Panc1 (cell line): Measurements from ENCODE around the gene CHERP. TPM values are rescaled to one million over a fixed set of nuclear protein-coding genes. Genes with fewer than 3 reads are reported as not detected.

ENCODE experiments used
- ATAC-seq: fragments of 200-7000 bp; cut with Tn5 transposase; 2 replicates; pipeline ENCODE4 v1.9.1; 2020; ENCODE audit warnings: mild to moderate bottlenecking, moderate library complexity
- BruUV-seq: library from RNA; stranded (reverse); fragments of 400-500 nt; replicated peaks from 2 replicates; lab custom pipeline; 2021; lab: Mats Ljungman, UMichigan
- CTCF ChIA-PET: fragments of 300-600 bp; sonication (Branson Sonifier 250); formaldehyde crosslinking; loops from one replicate; lab custom pipeline; 2022; ENCODE audit warnings: antibody characterized with exemption; lab: Charles Lee
- POLR2A ChIA-PET: fragments of 300-600 bp; sonication (Branson Sonifier 250); formaldehyde crosslinking; loops from one replicate; lab custom pipeline; 2022; ENCODE audit warnings: antibody characterized with exemption; lab: Charles Lee
- DNase-seq: peaks from one replicate; pipeline ENCODE4 v3.0.0-alpha.2; 2010; ENCODE audit warnings: low read depth, low spot score
- H3K27ac ChIP-seq: 2 replicates; pipeline ENCODE4 v1.5.1; 2011; ENCODE audit warnings: mild to moderate bottlenecking, low read length, inconsistent platforms
- H3K27me3 ChIP-seq: fragments of 200-500 bp; sonication (Bioruptor generic); 2 replicates; pipeline ENCODE4 v1.6.0; 2014; ENCODE audit warnings: low read length, inconsistent platforms; ENCODE audit not compliant: control insufficient read depth, insufficient read depth
- H3K36me3 ChIP-seq: fragments of 200-500 bp; sonication (Bioruptor generic); 2 replicates; pipeline ENCODE4 v1.5.1; 2014; ENCODE audit warnings: inconsistent platforms, mild to moderate bottlenecking, low read length, moderate library complexity; ENCODE audit not compliant: control insufficient read depth, insufficient read depth
- H3K4me1 ChIP-seq: 2 replicates; pipeline ENCODE4 v1.5.1; 2011; ENCODE audit warnings: inconsistent platforms, mild to moderate bottlenecking, low read length, moderate library complexity; ENCODE audit not compliant: control insufficient read depth, insufficient read depth
- H3K4me3 ChIP-seq, 2 experiments: 2 replicates each; pipeline ENCODE4 v1.5.1; 2011 to 2012; ENCODE audit warnings: low read depth in 2 of 2, low read length in 2 of 2, mild to moderate bottlenecking in 2 of 2, inconsistent platforms in 1 of 2, moderate library complexity in 1 of 2
- H3K9me3 ChIP-seq: fragments of 200-500 bp; sonication (Bioruptor generic); 2 replicates; pipeline ENCODE4 v1.5.1; 2014; ENCODE audit warnings: low read depth, mild to moderate bottlenecking, inconsistent platforms, low read length, moderate library complexity; ENCODE audit not compliant: control insufficient read depth, insufficient read depth
- POLR2AphosphoS5 ChIP-seq: IDR thresholded peaks from 2 replicates; pipeline ENCODE4 v1.6.1; 2012; ENCODE audit warnings: mild to moderate bottlenecking, low read depth, low read length, moderate library complexity
- SIN3A ChIP-seq: IDR thresholded peaks from 2 replicates; pipeline ENCODE4 v1.6.1; 2012; ENCODE audit warnings: low read depth, mild to moderate bottlenecking, low read length, moderate library complexity, borderline replicate concordance; ENCODE audit not compliant: insufficient read depth
- TCF7L2 ChIP-seq: IDR thresholded peaks from 2 replicates; pipeline ENCODE4 v1.6.1; 2011; ENCODE audit warnings: mild to moderate bottlenecking, low read depth, low read length, inconsistent platforms
- in situ Hi-C: cut with HindIII; loops from 2 replicates; pipeline ENCODE4 v1.10.0; 2016; ENCODE audit warnings: low sequenced_read_pairs, low pct_unique_long_range_greater_than_20kb
- intact Hi-C: fragments of 100-400 bp; cut with micrococcal nuclease; formaldehyde crosslinking; loops from one replicate; pipeline ENCODE4 v1.10.0; 2022; ENCODE audit not compliant: unreplicated experiment
- total RNA-seq: library from RNA; stranded (reverse); gene quantifications from one replicate; pipeline ENCODE4 v1.2.1, GENCODE V29; 2021; ENCODE audit not compliant: unreplicated experiment
- TF ChIP-seq, protein P1 (sequence below), 2 experiments: IDR thresholded peaks; 2 replicates each; pipeline ENCODE4 v1.6.1; 2011 to 2012; ENCODE audit warnings: low read depth in 2 of 2, control low read depth in 1 of 2, low read length in 1 of 2, mild to moderate bottlenecking in 1 of 2, moderate library complexity in 1 of 2; ENCODE audit not compliant: insufficient read depth in 1 of 2
- TF ChIP-seq, protein P2 (sequence below): fragments of 450-650 bp; IDR thresholded peaks from 2 replicates; pipeline ENCODE4 v1.5.1; 2017; ENCODE audit warnings: mild to moderate bottlenecking

CHERP gene
- total RNA-seq, 1 experiment from 2014 or later: 48.3 TPM

DNA sequence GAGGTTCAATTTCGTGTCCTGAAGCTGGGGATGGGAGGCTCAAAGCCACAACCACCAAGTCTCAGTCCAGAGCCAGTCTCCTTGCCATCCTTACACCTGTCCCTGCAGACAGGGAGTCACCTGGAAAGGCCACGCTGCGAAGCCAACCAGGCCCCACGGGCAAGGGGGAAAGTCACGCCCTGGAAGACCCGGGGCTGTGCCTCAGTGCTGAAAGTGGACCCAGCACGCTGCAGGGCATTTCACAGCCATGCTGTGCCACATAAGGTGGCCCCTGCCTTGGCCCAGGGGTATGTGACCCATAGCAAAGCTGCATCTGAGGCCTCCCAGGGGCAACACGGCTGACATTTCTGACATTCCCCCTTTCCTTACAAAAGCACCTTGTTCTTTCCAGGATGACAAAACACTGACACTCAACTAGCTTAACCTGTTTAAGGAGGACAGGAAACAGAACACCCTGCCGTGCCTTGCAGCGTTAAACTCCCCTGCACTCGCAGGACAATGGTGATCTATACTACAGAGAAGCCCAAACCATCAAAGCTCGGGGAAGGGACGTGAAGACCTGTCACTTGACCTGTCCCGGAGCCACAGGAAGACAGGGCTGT, 14.8 kb downstream of the CHERP start:
- POLR2A ChIA-PET: no interaction called here
- Histone ChIP-seq H3K27ac (no peak overlapping the region), H3K36me3 (peaks cover 3% of the 10 kb centered on the region; the same call in 1 of the 2 replicates), H3K4me1 (no peaks in the 10 kb centered on the region), H3K4me3 (no peak overlapping the region), H3K9me3 (no peaks in the 10 kb centered on the region), H3K27me3 (no peaks in the 10 kb centered on the region)
- in situ Hi-C loops (no loop called here), intact Hi-C loops (no loop called here)
- no peak for DNase-seq
- no peak for ATAC-seq
- CTCF ChIA-PET: no interaction called here
- BruUV-seq: no TSS peak
- TF ChIP-seq TCF7L2 (no peak), POLR2AphosphoS5 (no peak), SIN3A (no peak)
- TF ChIP-seq, protein P1, sequence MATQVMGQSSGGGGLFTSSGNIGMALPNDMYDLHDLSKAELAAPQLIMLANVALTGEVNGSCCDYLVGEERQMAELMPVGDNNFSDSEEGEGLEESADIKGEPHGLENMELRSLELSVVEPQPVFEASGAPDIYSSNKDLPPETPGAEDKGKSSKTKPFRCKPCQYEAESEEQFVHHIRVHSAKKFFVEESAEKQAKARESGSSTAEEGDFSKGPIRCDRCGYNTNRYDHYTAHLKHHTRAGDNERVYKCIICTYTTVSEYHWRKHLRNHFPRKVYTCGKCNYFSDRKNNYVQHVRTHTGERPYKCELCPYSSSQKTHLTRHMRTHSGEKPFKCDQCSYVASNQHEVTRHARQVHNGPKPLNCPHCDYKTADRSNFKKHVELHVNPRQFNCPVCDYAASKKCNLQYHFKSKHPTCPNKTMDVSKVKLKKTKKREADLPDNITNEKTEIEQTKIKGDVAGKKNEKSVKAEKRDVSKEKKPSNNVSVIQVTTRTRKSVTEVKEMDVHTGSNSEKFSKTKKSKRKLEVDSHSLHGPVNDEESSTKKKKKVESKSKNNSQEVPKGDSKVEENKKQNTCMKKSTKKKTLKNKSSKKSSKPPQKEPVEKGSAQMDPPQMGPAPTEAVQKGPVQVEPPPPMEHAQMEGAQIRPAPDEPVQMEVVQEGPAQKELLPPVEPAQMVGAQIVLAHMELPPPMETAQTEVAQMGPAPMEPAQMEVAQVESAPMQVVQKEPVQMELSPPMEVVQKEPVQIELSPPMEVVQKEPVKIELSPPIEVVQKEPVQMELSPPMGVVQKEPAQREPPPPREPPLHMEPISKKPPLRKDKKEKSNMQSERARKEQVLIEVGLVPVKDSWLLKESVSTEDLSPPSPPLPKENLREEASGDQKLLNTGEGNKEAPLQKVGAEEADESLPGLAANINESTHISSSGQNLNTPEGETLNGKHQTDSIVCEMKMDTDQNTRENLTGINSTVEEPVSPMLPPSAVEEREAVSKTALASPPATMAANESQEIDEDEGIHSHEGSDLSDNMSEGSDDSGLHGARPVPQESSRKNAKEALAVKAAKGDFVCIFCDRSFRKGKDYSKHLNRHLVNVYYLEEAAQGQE (IDR thresholded peaks at IDR 0.05; ENCODE audit: insufficient read depth in 1 of 2, low read depth in 2 of 2, low read length in 1 of 2): no peak
- TF ChIP-seq, protein P2, sequence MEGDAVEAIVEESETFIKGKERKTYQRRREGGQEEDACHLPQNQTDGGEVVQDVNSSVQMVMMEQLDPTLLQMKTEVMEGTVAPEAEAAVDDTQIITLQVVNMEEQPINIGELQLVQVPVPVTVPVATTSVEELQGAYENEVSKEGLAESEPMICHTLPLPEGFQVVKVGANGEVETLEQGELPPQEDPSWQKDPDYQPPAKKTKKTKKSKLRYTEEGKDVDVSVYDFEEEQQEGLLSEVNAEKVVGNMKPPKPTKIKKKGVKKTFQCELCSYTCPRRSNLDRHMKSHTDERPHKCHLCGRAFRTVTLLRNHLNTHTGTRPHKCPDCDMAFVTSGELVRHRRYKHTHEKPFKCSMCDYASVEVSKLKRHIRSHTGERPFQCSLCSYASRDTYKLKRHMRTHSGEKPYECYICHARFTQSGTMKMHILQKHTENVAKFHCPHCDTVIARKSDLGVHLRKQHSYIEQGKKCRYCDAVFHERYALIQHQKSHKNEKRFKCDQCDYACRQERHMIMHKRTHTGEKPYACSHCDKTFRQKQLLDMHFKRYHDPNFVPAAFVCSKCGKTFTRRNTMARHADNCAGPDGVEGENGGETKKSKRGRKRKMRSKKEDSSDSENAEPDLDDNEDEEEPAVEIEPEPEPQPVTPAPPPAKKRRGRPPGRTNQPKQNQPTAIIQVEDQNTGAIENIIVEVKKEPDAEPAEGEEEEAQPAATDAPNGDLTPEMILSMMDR: no peak

DNA sequence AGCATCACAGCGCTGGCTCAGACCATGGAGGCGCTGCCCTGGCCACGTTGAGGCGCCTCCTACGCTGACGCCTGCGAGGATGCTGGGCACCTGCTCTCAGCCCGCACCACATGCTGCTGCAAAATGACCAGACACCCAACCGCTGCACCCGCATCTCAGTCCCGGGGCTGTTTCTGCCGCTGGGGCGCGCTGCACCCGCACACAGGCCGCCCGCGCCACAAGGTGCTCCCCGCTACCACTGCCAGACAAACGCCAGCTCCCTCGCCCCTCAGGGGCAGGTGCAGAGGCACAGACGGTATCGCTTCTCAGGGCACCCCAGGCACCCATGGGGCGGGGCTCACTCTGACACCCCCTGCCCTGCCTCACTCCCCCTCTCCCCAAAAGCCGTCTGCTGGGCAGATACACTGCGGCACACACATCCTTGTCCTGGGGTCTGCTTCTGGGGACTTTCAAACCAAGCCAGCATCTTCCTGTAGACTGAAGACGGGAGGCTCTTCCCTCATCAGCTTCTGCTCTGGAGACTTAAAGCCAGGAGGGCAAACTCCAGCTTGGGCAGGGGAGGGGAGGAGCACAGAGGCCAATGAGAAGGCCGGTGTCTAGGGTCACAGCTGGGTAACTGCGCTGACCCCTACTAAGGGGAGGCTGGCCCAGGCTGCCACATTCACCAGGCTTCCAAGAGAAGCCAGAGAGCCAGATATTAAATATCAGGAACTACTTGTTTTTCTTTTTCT, 16.3 kb downstream of the CHERP start:
- ChIA-PET CTCF (no interaction called here), POLR2A (no interaction called here)
- no peaks in the 10 kb centered on the region for H3K9me3 ChIP-seq
- intact Hi-C loops (no loop called here), in situ Hi-C loops (no loop called here)
- no peak overlapping the region for H3K27ac ChIP-seq
- TF ChIP-seq SIN3A (no peak), TCF7L2 (no peak), POLR2AphosphoS5 (no peak)
- TF ChIP-seq, protein P1 (IDR thresholded peaks at IDR 0.05; ENCODE audit: insufficient read depth in 1 of 2, low read depth in 2 of 2, low read length in 1 of 2): no peak
- TF ChIP-seq, protein P2: no peak
- ATAC-seq (no peak), DNase-seq (no peak)
- no peaks in the 10 kb centered on the region for H3K27me3 ChIP-seq
- peaks cover 3% of the 10 kb centered on the region; the same call in 1 of the 2 replicates for H3K36me3 ChIP-seq
- H3K4me3 ChIP-seq: no peak overlapping the region
- BruUV-seq: no TSS peak
- H3K4me1 ChIP-seq: no peaks in the 10 kb centered on the region
